PC-9 (cell line): Measurements from ENCODE around the gene ITSN2. TPM values are rescaled to one million over a fixed set of nuclear protein-coding genes. Genes with fewer than 3 reads are reported as not detected.

Experiments used
- BruUV-seq: library from RNA; stranded (reverse); fragments of 400-500 nt; replicated peaks from 2 replicates; lab custom pipeline; 2021; lab: Mats Ljungman, UMichigan
- CTCF ChIA-PET: fragments of 300-600 bp; sonication (Branson Sonifier 250); formaldehyde crosslinking; loops from one replicate; lab custom pipeline; 2022; ENCODE audit warnings: antibody characterized with exemption; lab: Charles Lee
- POLR2A ChIA-PET: fragments of 300-600 bp; sonication (Branson Sonifier 250); formaldehyde crosslinking; loops from one replicate; lab custom pipeline; 2022; ENCODE audit warnings: antibody characterized with exemption; ENCODE audit not compliant: unreplicated experiment; lab: Charles Lee
- DNase-seq, 2 experiments: peaks; one replicate each; pipeline versions ENCODE4 v3.0.0 to v3.0.0-alpha.2; 2015 to 2022; ENCODE audit warnings: mixed read lengths in 1 of 2
- H2AFZ ChIP-seq: fragments of 200-600 bp; sonication (generic); 2 replicates; pipeline ENCODE4 v1.8.1; 2017; ENCODE audit warnings: antibody characterized with exemption
- H3F3A ChIP-seq: fragments of 200-600 bp; sonication (generic); 2 replicates; pipeline ENCODE4 v1.8.1; 2017; ENCODE audit warnings: antibody characterized with exemption, mild to moderate bottlenecking, low read depth; ENCODE audit not compliant: insufficient read depth
- H3K27ac ChIP-seq: fragments of 200-600 bp; sonication (generic); 2 replicates; pipeline ENCODE4 v1.6.1; 2016; ENCODE audit warnings: mixed run types
- H3K27me3 ChIP-seq: fragments of 200-600 bp; sonication (generic); 2 replicates; pipeline ENCODE4 v1.6.1; 2016; ENCODE audit warnings: low read depth, mixed run types; ENCODE audit not compliant: insufficient read depth
- H3K36me3 ChIP-seq: fragments of 200-600 bp; sonication (generic); 2 replicates; pipeline ENCODE4 v1.6.1; 2016; ENCODE audit warnings: low read depth, mixed run types
- H3K4me1 ChIP-seq: fragments of 200-600 bp; sonication (generic); replicated peaks from 2 replicates; pipeline ENCODE4 v1.6.1; 2016; ENCODE audit warnings: mixed run types; ENCODE audit not compliant: insufficient read depth
- H3K4me2 ChIP-seq: fragments of 200-600 bp; sonication (generic); 2 replicates; pipeline ENCODE4 v1.6.1; 2017; ENCODE audit warnings: mixed run types
- H3K4me3 ChIP-seq: fragments of 200-600 bp; sonication (generic); 2 replicates; pipeline ENCODE4 v1.6.1; 2016; ENCODE audit warnings: mixed run types
- H3K79me2 ChIP-seq: fragments of 200-600 bp; sonication (generic); 2 replicates; pipeline ENCODE4 v1.6.1; 2017; ENCODE audit warnings: low read depth, mixed run types
- H3K9me2 ChIP-seq: fragments of 200-600 bp; sonication (generic); 2 replicates; pipeline ENCODE4 v1.8.1; 2017; ENCODE audit warnings: mild to moderate bottlenecking; ENCODE audit not compliant: insufficient read depth
- H3K9me3 ChIP-seq: fragments of 200-600 bp; sonication (generic); 2 replicates; pipeline ENCODE4 v1.8.1; 2016; ENCODE audit warnings: low read depth; ENCODE audit not compliant: insufficient read depth
- H4K20me1 ChIP-seq: fragments of 200-600 bp; sonication (generic); 2 replicates; pipeline ENCODE4 v1.8.1; 2017; ENCODE audit not compliant: insufficient read depth
- CTCF ChIP-seq: fragments of 200-600 bp; sonication (generic); conservative IDR thresholded peaks from 2 replicates; pipeline ENCODE4 v1.6.1; 2017; ENCODE audit warnings: mixed run types, antibody characterized with exemption, mild to moderate bottlenecking, moderate library complexity
- EZH2 ChIP-seq: fragments of 200-600 bp; sonication (generic); IDR thresholded peaks from 2 replicates; pipeline ENCODE4 v1.8.0; 2017; ENCODE audit warnings: antibody characterized with exemption, low read depth
- intact Hi-C: fragments of 100-400 bp; cut with micrococcal nuclease; formaldehyde crosslinking; loops from one replicate; pipeline ENCODE4 v1.10.0; 2022; ENCODE audit not compliant: unreplicated experiment
- total RNA-seq: library from RNA; stranded (reverse); gene quantifications from 2 replicates; pipeline ENCODE4 v1.2.3, GENCODE V29; 2021

Gene ITSN2
- total RNA-seq, 1 experiment from 2014 or later, result 28.4 TPM

- Histone ChIP-seq H2AFZ (no peak overlapping the region), H3K4me1 (peaks cover 9% of the 10 kb centered on the region), H3K27ac (no peak overlapping the region), H3K4me2 (no peak overlapping the region), H3K36me3 (no peaks in the 10 kb centered on the region), H3K9me2 (no peaks in the 10 kb centered on the region), H3K4me3 (no peak overlapping the region), H4K20me1 (no peaks in the 10 kb centered on the region), H3K9me3 (no peaks in the 10 kb centered on the region), H3K79me2 (no peaks in the 10 kb centered on the region), H3F3A (no peaks in the 10 kb centered on the region), H3K27me3 (no peaks in the 10 kb centered on the region)
- POLR2A ChIA-PET, result no interaction called here
- CTCF ChIA-PET, result no interaction called here
- no TSS peak for BruUV-seq
- DNase-seq, result no peak
- TF ChIP-seq EZH2, result no peak
- no peak for TF ChIP-seq CTCF
- intact Hi-C loops, result no loop called here
These were observed 85.5 kb downstream of the ITSN2 start for GRCh38 chr2:24274809-24275208.

- no peaks in the 10 kb centered on the region for H3K9me3 ChIP-seq
- H3K79me2 ChIP-seq, result no peaks in the 10 kb centered on the region
- no peaks in the 10 kb centered on the region for H3K9me2 ChIP-seq
- H3K27me3 ChIP-seq, result no peaks in the 10 kb centered on the region
- H3K4me3 ChIP-seq, result no peak overlapping the region
- CTCF ChIA-PET, result no interaction called here
- DNase-seq, result no peak
- peaks cover 14% of the 10 kb centered on the region for H3K4me1 ChIP-seq
- TF ChIP-seq EZH2, result no peak
- no peak for TF ChIP-seq CTCF
- H3K27ac ChIP-seq, result no peak overlapping the region
- no peak overlapping the region for H2AFZ ChIP-seq
- no peak overlapping the region for H3K4me2 ChIP-seq
- POLR2A ChIA-PET, result no interaction called here
- no peaks in the 10 kb centered on the region for H4K20me1 ChIP-seq
- no TSS peak for BruUV-seq
- intact Hi-C loops, result no loop called here
- no peaks in the 10 kb centered on the region for H3K36me3 ChIP-seq
- H3F3A ChIP-seq, result no peaks in the 10 kb centered on the region
These were observed 86.7 kb downstream of the ITSN2 start for GRCh38 chr2:24273598-24273997.

GRCh38 chr2:24272907-24273306 is 87.4 kb downstream of the ITSN2 start:
- Histone ChIP-seq H3K79me2 (no peaks in the 10 kb centered on the region), H3F3A (no peaks in the 10 kb centered on the region), H3K4me2 (no peak overlapping the region), H3K36me3 (no peaks in the 10 kb centered on the region), H3K9me3 (no peaks in the 10 kb centered on the region), H3K27me3 (no peaks in the 10 kb centered on the region), H2AFZ (no peak overlapping the region), H3K4me1 (peaks cover 14% of the 10 kb centered on the region), H3K9me2 (no peaks in the 10 kb centered on the region), H3K27ac (no peak overlapping the region), H3K4me3 (no peak overlapping the region), H4K20me1 (no peaks in the 10 kb centered on the region)
- intact Hi-C loops, result no loop called here
- CTCF ChIA-PET, result no interaction called here
- no peak for DNase-seq
- TF ChIP-seq EZH2, result no peak
- no peak for TF ChIP-seq CTCF
- BruUV-seq, result no TSS peak
- POLR2A ChIA-PET, result no interaction called here
